Breast epithelium (tissue), 4 donors: ENCODE measurements around the gene STX12. TPM values are rescaled to one million over a fixed set of nuclear protein-coding genes. Genes with fewer than 3 reads are reported as not detected.

Experiments used
- DNase-seq, 2 donors: peaks; one replicate each; pipeline ENCODE4 v3.0.0-alpha.2; 2019; ENCODE audit warnings: low spot score in 2 of 2
- H3K27ac ChIP-seq, 2 donors: fragments of 200-600 bp; sonication (generic) in 1 of 2; one replicate each; pipeline ENCODE4 v1.5.1; 2016 to 2019; ENCODE audit warnings: mild to moderate bottlenecking in 1 of 2
- H3K27me3 ChIP-seq, 2 donors: fragments of 200-600 bp; sonication (generic) in 1 of 2; one replicate each; pipeline versions ENCODE4 v1.5.1 to v1.6.0; 2017 to 2019; ENCODE audit warnings: control low read depth in 1 of 2, mild to moderate bottlenecking in 1 of 2
- H3K36me3 ChIP-seq: fragments of 200-600 bp; one replicate; pipeline ENCODE4 v1.5.1; 2019
- H3K4me1 ChIP-seq, 2 donors: fragments of 200-600 bp; sonication (generic); one replicate each; pipeline ENCODE4 v1.5.1; 2016 to 2019; ENCODE audit warnings: control low read depth in 1 of 2
- H3K4me3 ChIP-seq, 3 donors: fragments of 200-600 bp; sonication (generic); 1 replicate in 2 of 3; 2 replicates in 1 of 3; pipeline ENCODE4 v1.5.1; 2016 to 2019; ENCODE audit warnings: mild to moderate bottlenecking in 3 of 3, moderate library complexity in 2 of 3
- H3K9me3 ChIP-seq, 2 donors: fragments of 200-600 bp; sonication (generic) in 1 of 2; one replicate each; pipeline ENCODE4 v1.5.1; 2016 to 2019; ENCODE audit warnings: control low read depth in 1 of 2
- POLR2A ChIP-seq: fragments of 450-650 bp; IDR thresholded peaks from one replicate; pipeline ENCODE4 v1.6.1; 2016; ENCODE audit warnings: antibody characterized with exemption, mild to moderate bottlenecking, moderate library complexity
- POLR2AphosphoS5 ChIP-seq, 3 donors: sonication (generic); formaldehyde crosslinking; IDR thresholded peaks; one replicate each; pipeline ENCODE4 v1.6.1; 2017; ENCODE audit warnings: antibody characterized with exemption in 3 of 3
- intact Hi-C: fragments of 100-400 bp; cut with DNase I; formaldehyde crosslinking; loops from one replicate; pipeline ENCODE4 v1.15.1; 2023; ENCODE audit warnings: low total_unique reads
- total RNA-seq, 3 donors: library from RNA; depleted of rRNA; stranded (reverse); fragments of >200 nt; gene quantifications; one replicate each; pipeline ENCODE4 v1.1.0, GENCODE V29; 2016
- TF ChIP-seq, protein P1 (sequence below), 3 donors: fragments of 450-650 bp; IDR thresholded peaks; one replicate each; pipeline ENCODE4 v1.5.1; 2016 to 2017; ENCODE audit warnings: antibody characterized with exemption in 3 of 3, mild to moderate bottlenecking in 3 of 3, moderate library complexity in 3 of 3

The STX12 gene
- total RNA-seq, 3 donors from 2014 or later, result 62.3 to 165 (median 80.8) TPM

DNA sequence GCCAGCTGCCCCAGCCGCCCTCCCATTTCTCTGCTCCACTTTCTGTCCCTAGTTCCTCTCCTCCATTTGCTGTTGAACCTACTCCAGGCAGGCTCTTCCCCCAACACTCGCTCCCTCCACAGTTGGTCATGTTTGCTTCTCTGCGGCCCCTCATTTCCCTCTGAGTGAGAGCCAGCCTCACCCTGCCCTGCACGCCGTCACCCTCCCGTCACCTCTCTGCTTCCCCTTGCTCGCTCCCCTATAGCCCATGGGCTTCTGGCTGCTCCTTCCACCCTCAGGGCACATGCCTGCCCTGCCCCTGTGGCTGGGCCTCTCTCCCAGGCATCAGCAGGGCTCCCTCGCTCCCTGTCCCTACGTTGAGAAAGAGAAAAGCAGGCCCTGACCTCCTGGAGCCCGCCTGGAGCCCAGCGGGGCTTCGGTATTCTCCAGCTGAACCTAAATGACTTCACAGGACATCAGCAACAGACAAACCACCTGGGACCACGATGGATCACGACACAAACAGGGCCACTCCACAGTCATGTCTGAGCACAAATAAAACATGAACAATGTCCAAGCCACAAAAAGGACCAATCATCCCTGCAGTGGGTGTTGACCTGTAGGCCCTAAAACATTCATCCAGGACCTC, 86.0 kb downstream of the STX12 start:
- TF ChIP-seq POLR2A (no peak), POLR2AphosphoS5 (IDR thresholded peaks at IDR 0.05) (no peak)
- TF ChIP-seq, protein P1, sequence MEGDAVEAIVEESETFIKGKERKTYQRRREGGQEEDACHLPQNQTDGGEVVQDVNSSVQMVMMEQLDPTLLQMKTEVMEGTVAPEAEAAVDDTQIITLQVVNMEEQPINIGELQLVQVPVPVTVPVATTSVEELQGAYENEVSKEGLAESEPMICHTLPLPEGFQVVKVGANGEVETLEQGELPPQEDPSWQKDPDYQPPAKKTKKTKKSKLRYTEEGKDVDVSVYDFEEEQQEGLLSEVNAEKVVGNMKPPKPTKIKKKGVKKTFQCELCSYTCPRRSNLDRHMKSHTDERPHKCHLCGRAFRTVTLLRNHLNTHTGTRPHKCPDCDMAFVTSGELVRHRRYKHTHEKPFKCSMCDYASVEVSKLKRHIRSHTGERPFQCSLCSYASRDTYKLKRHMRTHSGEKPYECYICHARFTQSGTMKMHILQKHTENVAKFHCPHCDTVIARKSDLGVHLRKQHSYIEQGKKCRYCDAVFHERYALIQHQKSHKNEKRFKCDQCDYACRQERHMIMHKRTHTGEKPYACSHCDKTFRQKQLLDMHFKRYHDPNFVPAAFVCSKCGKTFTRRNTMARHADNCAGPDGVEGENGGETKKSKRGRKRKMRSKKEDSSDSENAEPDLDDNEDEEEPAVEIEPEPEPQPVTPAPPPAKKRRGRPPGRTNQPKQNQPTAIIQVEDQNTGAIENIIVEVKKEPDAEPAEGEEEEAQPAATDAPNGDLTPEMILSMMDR (IDR thresholded peaks at IDR 0.05), result no peak
- no peak for DNase-seq
- no peaks in the 10 kb centered on the region for H3K9me3 ChIP-seq
- no peaks in the 10 kb centered on the region for H3K27me3 ChIP-seq
- H3K4me1 ChIP-seq, result no peaks in the 10 kb centered on the region
- H3K36me3 ChIP-seq, result no peaks in the 10 kb centered on the region
- H3K27ac ChIP-seq, result no peak overlapping the region
- intact Hi-C loops, result no loop called here
- no peak overlapping the region for H3K4me3 ChIP-seq

DNA sequence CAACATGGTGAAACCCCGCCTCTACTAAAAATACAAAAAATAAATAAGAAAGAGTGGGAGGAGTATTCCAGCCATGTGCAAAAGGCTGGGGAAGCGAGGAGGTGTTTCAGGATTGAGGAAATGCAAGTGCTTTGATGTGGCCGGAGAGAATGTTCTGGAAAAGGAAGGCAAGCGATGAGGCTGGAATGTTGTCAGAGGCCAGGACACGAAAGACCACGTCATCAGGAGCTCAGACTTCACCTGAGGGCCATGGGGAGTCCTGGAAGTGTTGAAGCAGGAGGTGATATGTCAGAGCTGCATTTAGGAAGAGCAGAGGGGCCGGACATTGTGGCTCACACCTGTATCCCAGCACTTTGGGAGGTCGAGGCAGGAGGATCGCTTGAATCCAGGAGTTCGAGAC, 88.4 kb downstream of the STX12 start:
- Histone ChIP-seq H3K4me1 (no peaks in the 10 kb centered on the region), H3K9me3 (no peaks in the 10 kb centered on the region), H3K36me3 (no peaks in the 10 kb centered on the region), H3K4me3 (no peak overlapping the region), H3K27ac (no peak overlapping the region), H3K27me3 (no peaks in the 10 kb centered on the region)
- TF ChIP-seq, protein P1 (IDR thresholded peaks at IDR 0.05), result no peak
- no peak for TF ChIP-seq POLR2A
- no peak for TF ChIP-seq POLR2AphosphoS5 (IDR thresholded peaks at IDR 0.05)
- intact Hi-C loops, result no loop called here
- DNase-seq, result no peak

DNA sequence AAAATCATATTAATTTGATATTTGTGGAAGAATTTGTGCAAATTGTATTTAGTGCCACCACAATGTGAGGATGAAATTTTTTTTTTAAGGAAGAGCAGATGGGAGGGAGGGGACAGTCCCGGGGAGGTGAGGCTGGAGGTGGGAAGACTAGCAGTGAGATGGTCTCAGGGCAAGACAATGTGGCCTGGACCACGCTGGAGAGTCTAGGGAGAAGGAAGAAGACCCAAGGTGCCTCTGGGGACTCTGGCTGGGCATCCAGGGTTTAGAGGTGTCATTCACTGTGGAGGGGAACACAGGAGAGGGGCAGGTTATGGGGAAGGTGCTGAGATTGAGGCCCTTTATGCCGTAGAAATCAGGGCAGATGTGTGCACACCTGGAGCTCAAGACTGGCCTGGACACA, 89.0 kb downstream of the STX12 start:
- Histone ChIP-seq H3K36me3 (no peaks in the 10 kb centered on the region), H3K4me1 (no peaks in the 10 kb centered on the region), H3K9me3 (no peaks in the 10 kb centered on the region), H3K27me3 (no peaks in the 10 kb centered on the region), H3K27ac (peak overlapping the region in 1 of 2 donors; percentile 74), H3K4me3 (no peak overlapping the region)
- DNase-seq, result no peak
- TF ChIP-seq POLR2AphosphoS5 (IDR thresholded peaks at IDR 0.05) (no peak), POLR2A (no peak)
- TF ChIP-seq, protein P1 (IDR thresholded peaks at IDR 0.05), result no peak
- intact Hi-C loops, result no loop called here

DNA sequence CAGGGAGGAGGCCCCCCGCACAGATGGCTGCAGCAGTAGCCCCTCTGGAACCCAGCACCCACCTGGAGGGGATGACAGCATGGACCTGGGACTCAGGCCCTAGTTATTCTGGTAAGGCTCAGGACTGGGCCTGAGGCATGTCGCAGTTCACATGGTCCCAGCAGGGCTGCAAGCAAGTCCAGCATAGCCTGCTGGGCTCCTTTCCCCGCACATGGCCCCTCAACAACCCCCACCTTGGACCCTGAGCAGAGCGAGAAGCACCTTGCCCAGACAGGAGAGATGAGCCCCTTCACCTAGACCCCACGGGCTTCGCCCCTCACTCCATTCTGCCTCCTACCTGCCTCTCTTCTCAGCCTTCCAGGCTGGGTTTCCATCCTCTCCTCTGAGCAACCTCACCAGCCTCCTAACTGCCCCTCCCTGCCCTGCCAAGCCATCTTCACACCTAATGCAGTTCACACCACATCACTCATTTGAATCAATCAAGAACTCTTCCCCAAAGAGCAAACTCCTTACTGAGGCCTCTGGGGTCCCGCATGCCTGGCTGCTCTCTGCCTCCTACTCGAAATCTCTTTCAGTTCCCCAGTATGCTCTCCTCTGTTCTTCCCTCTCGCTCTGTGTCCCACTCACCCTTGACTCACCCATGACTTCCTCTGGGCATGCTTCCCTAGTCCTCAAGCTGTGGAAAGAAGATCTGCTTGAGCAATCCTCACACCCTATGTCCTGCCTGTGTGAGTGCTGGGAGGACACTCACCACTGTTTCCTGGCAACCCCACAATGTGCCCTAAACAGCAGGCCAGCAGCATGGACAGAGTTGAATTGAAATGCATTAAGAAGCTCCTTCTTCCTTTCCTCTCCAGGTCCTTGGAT, 89.9 kb downstream of the STX12 start:
- Histone ChIP-seq H3K4me3 (peak overlapping the region in 1 of 3 donors; percentile 3), H3K4me1 (no peaks in the 10 kb centered on the region), H3K27me3 (no peaks in the 10 kb centered on the region), H3K27ac (peak overlapping the region; percentile 48 to 74), H3K36me3 (no peaks in the 10 kb centered on the region), H3K9me3 (no peaks in the 10 kb centered on the region)
- peak; percentile 19 to 62 (median 37) for TF ChIP-seq POLR2AphosphoS5 (IDR thresholded peaks at IDR 0.05)
- TF ChIP-seq POLR2A, result no peak
- intact Hi-C loops, result no loop called here
- DNase-seq, result peak in 1 of 2 donors; percentile 41

DNA sequence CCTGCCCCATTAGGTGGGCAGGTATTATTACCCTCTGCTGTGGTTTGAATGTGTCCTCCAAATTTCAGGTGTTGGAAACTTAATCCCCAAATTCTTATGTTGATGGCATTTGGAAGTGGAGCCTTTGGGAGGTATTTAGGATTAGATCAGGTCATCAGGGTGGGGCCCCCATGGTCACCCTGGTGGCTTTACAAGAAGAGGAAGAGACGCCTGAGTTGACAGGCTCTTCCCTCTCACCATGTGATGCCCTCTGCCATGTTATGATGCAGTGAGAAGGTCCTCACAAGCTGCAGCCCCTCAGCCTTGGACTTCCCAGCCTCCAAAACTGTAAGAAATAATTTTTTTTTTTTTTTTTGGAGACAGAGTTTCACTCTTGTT, 90.5 kb downstream of the STX12 start:
- Histone ChIP-seq H3K36me3 (no peaks in the 10 kb centered on the region), H3K9me3 (no peaks in the 10 kb centered on the region), H3K4me3 (no peak overlapping the region), H3K4me1 (no peaks in the 10 kb centered on the region), H3K27ac (peak overlapping the region in 1 of 2 donors; percentile 48), H3K27me3 (no peaks in the 10 kb centered on the region)
- intact Hi-C loops, result no loop called here
- no peak for DNase-seq
- TF ChIP-seq POLR2A, result no peak

DNA sequence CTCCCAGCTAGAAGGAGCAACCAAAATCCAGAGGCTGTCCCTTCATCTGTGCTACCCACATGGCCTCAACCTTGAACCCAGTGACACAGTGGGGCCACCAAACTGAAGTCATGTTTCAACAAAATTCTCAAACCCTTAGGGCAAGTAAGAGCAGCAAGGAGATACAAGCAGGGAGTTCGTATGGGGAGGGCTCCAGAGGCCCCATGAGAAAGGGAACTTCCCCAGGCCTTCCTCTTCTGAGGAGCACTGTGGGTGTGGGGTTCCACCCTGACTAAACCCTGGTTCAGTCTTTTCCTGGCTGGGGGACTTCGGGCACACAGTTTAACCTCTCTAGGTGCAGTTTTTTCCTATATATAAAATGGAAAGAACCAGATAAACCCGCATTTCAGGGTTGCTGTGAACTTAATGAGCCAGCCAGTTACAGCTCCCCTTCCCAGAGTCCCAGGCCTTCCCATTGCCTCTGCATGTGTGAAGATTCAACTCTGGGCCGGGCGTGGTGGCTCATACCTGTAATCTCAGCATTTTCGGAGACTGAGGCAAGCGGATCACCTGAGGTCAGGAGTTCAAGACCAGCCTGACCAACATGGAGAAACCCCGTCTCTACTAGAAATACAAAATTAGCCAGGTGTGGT, 91.4 kb downstream of the STX12 start:
- intact Hi-C loops, result no loop called here
- Histone ChIP-seq H3K9me3 (no peaks in the 10 kb centered on the region), H3K27me3 (no peaks in the 10 kb centered on the region), H3K4me1 (no peaks in the 10 kb centered on the region), H3K36me3 (no peaks in the 10 kb centered on the region), H3K4me3 (no peak overlapping the region), H3K27ac (peak overlapping the region in 1 of 2 donors; percentile 52)
- DNase-seq, result no peak
- TF ChIP-seq POLR2A, result no peak
- no peak for TF ChIP-seq POLR2AphosphoS5 (IDR thresholded peaks at IDR 0.05)
- TF ChIP-seq, protein P1 (IDR thresholded peaks at IDR 0.05), result no peak
